HG03439 (cell line): ENCODE results near the gene POLR1C.
"Not testable (repeated sequence)": the region's sequence is repeated elsewhere in the genome, so short reads cannot be mapped to it uniquely, and the experiment has no call there.

Source experiments
- ATAC-seq: cut with Tn5 transposase; IDR thresholded peaks from one replicate; pipeline ENCODE4 v1.9.1; 2021; ENCODE audit warnings: mild to moderate bottlenecking, moderate library complexity; ENCODE audit not compliant: unreplicated experiment

Gene POLR1C

GRCh38 chr6:43547222-43547621, 30.3 kb downstream of the POLR1C start:
- ATAC-seq, result no peak

- ATAC-seq, result not testable (repeated sequence)
Observed at GRCh38 chr6:43557620-43558019, 40.7 kb downstream of the POLR1C start.

DNA sequence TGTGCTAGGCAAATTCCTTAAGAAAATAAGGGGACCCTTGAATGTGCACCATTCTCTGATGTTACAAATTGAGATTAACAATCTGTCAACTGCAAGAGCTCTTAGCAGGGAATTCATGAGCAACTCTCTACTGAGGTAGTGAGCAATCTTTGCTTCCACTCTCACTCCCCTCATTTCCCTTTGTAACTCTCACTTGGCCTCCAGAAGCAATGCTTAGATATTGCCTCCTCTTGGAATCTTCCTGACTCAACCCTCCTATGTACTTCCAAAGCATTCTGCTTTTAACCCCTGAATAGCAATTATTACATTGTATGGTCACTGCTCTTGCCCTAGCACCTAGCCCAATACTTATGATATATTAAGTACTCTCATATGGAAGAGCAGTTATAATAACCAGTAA, 42.4 kb downstream of the POLR1C start:
- ATAC-seq, result no peak

- ATAC-seq, result no peak
Observed at GRCh38 chr6:43570876-43571441, 54.1 kb downstream of the POLR1C start.
